NOMO-1 treated with DMSO at 0.1 percent for 48 hours (cell line): ENCODE data around the gene SEPTIN1.
A peak's percentile ranks its signal among the peaks of the same experiment; 100 is the strongest.

Experiments used
- DNase-seq: peaks from one replicate; lab custom pipeline; 2025; ENCODE audit not compliant: unreplicated experiment; lab: John Stamatoyannopoulos, UW

Gene SEPTIN1, protein sequence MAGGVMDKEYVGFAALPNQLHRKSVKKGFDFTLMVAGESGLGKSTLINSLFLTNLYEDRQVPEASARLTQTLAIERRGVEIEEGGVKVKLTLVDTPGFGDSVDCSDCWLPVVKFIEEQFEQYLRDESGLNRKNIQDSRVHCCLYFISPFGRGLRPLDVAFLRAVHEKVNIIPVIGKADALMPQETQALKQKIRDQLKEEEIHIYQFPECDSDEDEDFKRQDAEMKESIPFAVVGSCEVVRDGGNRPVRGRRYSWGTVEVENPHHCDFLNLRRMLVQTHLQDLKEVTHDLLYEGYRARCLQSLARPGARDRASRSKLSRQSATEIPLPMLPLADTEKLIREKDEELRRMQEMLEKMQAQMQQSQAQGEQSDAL

DNA sequence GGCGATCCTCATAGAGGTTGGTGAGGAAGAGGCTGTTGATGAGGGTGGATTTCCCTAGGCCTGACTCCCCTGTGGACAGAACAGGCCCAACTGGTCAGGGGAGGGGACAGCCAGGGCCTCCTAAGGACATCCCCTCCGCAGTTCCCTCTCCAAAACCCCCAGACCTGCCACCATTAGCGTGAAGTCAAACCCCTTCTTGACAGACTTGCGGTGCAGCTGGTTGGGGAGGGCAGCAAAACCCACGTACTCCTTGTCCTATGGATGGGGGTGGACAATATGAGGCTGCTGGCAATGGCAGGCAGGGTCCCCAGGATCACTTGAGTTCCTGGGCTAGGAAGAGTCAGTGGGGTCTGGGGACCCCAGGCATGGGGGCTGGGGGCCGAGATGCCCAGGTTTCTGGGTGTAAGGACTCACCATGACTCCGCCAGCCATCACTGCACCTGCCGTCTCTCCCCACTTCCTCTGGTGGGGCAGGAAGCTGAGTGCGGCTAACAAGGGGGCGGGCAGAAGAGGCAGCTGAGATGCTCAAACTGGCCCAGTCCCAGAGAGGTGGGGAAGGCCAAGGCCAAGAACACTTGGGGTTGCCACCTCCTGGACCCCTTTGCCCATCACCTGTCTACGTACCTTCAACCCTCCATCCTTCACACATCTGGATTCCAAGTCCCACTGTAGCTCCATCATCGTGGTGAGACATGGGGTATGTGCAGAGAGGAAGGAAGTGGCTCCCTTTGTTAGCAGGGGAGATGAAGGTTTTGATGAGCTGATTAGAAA is at the start of gene SEPTIN1:
Gene SEPTIN1, minus strand, starts transcription at position 451 of the 771 bp plus-strand sequence. Its CDS starts 19 bp downstream, at position 432.
- DNase-seq: no peak

DNA sequence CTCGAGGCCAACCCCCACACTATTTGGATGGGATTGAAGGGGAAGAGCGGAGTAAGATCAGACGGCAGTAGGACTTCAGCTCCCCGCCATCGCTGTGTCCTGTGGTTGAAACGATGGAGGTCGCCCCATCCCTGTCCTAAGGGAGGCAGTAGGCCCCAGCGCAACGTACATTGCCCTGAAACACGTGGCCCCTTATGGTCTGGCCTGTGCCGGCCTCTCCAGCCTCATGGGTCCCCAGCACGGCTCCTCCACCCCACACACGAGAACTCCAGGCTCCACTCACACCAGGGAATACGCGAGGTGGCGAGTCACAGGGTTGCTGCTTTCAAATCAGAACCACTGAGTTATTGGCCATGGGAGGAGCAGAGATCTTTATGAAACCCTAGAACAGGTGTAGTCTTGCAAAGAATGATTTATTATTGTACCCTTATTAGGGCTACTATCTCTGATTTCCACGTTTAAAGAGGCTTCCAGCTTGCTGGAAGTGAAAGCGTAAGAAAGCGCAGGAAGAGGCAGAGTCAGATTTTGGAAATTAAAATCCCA is 48.1 kb upstream of the SEPTIN1 start:
- DNase-seq: no peak

DNA sequence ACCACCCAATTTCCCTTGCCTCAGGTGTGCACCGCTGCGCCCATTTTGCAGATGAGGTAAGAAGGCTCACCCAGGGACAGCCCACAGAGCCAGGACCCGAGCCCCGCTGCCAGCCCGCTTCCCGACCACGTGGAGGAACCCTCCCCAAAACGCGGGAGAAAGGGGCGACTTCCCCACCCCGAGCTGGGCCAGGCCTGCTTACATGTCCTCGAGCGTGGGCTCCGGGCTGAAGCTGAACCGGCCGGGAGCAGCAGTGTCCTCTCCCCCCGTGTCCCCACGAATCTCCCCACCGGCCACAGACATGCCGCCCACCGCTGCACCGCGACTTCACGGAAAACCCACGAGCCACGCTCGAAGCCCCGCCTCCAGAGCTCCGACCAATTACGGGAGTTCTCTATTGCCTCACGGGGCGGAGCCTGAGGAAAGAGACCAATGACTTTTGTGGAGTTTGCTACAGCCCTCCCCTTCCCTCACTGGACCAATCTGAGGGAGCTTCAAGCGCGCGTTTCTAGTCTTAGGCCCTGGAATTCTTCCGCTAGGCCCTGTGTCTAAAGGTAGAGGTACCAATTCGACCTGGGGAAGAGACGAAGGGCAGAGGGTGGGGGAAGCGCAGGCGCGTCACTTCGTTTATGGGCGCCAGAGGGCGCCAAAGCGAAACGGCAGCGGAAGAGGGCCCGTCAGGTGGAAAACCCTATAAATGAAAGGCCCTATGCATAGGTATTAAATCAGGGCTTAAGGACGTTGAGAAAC is 47.5 kb upstream of the SEPTIN1 start, which contains the start of gene DCTPP1:
Gene DCTPP1, minus strand, starts transcription at position 353 of the 750 bp plus-strand sequence. Its CDS starts 50 bp downstream, at position 303.
- peak; percentile 100 for DNase-seq

DNA sequence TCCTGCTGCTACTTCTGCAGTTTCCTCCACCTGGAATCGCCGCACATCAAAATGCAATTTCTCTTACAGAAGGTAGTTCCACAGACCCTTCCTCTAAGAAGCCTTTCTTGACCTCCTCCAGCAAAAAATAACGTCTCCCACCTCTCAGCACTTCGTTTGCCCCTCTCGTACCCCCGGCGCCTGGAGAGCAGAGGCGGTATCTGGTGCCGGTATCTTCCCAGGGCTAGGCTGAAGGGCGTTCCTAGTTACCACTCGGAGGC is 47.0 kb upstream of the SEPTIN1 start:
- DNase-seq: no peak

DNA sequence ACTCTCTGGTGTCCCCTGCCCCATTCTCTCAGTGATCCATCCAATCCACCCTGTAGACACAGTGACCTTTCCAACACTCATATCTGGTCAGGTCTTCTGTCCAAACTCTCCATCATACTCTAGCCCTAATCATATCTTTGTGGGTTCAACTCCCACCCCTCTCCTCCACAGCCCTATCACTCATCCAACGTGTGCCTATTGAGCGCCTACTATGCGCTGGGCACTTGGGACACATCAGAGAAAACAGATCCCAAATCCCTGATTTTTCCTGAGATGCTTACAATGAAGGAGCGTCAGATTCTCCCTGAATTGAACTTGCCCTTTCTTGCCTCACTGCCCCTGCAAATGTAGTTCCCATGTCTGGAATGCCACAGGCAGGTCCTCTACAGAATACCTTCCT is 45.7 kb upstream of the SEPTIN1 start:
- no peak for DNase-seq

DNA sequence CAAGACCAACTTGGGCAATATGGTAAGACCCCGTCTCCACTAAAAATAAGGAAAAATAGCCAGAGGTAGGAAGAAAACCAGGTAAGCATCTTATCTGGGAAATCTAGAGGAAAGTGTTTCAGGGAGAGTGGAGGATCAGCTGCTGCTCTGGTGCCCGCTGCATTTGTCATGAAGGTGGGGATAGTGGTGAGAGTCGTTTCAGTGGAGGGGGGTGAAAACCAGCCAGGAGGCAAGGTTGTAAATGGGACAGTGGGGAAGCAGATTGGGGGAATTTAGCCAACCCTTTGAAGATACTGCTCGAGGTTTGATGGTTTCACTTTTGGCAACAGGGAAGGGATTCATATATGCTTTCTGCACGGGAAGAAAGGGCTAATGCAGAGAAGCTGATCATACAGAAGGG is 38.6 kb upstream of the SEPTIN1 start:
- DNase-seq: no peak

DNA sequence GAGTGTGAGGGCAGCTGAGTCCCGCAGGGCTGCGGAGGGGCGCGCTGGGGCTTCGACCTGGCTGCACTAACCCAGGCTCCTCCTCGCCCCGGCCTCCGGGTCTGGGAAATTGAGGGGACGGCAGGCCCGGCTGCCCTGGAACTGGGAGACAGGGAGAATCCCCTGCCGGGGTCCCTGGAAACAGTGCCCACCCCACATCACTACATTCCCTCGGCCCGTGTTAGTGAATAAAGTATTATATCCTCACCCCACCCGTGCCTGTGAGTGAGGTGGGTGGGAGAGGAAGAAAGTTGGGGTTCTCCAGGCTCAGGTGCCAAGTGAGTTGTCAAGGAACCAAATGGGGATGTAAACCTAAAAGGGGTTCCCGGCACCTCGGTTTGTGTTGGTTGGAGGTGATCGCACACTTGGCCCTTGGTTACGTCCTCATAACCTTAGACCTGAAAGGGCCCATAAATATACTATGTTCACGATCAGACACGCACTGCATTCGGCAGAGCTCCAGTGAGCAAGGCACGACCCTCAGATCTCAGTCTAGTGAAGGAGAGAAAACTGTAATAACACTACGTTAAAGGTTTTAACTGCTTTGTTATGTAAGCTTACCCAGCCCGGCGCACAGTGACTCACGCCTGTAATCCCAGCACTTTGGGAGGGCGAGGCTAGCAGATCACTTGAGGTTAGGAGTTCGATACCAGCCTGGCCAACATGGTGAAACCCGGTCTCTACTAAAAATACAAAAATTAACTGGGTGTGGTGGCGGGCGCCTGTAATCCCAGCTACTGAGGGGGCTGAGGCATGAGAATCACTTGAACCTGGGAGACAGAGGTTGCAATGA is 36.2 kb upstream of the SEPTIN1 start:
- DNase-seq: no peak

DNA sequence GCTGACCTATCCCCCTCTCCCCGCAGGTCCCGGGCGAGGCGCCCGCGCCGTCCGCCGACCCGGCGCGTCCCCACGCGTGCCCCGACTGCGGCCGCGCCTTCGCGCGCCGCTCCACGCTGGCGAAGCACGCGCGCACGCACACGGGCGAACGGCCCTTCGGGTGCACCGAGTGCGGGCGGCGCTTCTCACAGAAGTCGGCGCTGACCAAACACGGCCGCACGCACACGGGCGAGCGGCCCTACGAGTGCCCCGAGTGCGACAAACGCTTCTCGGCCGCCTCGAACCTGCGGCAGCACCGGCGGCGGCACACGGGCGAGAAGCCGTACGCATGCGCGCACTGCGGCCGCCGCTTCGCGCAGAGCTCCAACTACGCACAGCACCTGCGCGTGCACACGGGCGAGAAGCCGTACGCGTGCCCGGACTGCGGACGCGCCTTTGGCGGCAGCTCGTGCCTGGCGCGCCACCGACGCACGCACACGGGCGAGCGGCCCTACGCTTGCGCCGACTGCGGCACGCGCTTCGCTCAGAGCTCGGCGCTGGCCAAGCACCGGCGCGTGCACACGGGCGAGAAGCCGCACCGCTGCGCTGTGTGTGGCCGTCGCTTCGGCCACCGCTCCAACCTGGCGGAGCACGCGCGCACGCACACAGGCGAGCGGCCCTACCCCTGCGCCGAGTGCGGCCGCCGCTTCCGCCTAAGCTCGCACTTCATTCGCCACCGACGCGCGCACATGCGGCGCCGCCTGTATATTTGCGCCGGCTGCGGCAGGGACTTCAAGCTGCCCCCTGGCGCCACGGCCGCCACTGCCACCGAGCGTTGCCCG is 35.4 kb upstream of the SEPTIN1 start:
- DNase-seq: peak; percentile 87

DNA sequence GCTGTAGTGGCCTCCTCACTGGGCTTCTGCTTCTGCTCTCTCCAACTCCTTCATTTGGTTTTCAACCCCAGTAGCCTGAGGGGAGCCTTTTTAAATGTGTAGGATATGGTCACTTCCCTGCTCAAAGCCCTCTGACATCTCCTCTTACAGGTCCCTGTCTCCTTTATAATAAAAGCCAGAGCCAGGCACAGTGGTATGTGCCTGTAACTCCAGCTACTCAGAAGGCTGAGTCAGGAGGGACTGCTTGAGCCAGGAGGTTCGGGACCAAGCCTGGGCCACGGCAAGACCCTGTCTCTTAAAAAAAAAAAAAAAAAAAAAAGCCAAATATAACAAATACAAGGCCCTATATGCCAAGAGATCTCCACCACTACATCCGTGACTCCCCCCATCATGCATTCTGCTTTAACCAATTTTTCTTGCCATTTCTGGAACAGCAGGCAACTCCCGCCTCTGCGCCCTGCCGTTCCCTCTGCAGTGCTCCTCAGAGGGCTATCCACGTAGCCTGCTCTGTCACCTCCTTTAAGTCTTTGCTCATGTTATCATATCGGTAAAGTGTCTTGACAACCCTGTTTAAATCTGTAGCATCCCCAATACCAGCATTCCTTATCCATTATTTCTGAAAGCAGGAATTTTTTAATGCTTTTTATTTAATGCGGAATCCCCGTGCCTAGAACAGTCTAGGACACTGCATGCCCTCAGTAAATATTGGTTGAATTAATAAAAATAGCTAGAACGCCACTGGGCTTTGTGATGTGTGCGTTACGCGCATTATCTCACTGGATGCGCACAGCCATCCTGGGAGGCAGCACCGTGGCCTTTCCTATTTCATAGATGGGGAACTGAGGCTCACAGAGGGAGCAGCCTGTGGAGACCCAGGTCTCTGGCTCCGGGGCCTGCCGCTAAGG is 34.5 kb upstream of the SEPTIN1 start:
- DNase-seq: no peak

DNA sequence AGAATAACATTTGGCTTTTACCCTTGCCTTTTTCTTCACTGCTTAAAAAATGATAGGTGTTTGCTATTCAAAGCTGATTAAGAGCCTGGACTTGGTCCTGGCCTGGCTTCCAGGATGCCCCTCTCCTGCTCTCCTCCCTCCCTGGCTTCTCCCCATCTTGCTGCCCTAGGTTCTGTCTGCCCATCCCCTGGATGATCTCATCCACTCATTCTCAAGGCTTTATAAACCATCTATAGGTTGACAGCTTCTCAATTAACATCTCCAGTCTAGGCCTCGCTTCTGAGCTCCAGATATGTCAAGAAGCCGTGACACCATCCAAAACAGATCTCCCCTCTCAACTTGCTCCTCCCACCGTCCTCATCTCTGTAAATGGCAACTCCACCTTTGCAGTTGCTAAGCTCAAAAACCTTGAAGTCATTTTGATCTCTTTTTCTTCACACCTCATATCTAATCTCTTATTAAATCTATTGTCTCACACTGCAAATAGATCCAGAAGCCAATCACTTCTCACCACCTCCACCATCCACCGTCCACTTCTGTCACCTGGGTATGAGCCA is 33.8 kb upstream of the SEPTIN1 start:
- DNase-seq: no peak

DNA sequence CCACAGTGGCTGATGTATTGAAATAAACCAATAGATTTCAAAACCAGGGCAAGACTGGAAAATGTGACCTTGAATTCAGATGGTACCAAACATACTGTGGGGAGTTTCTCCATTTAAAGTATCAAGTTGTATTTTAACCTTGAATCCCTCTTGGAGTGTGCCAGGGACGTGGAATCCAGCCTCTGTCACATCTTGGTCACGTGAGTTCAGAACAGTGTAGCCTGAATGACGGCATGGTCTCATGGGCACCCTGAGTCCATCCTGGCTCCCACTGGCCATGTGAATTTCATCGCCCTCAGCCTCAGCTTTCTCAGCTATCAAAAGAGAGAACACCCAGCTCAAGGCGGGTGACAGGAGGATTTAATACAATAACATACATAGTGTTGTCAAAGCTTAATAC is 31.8 kb upstream of the SEPTIN1 start:
- DNase-seq: no peak

DNA sequence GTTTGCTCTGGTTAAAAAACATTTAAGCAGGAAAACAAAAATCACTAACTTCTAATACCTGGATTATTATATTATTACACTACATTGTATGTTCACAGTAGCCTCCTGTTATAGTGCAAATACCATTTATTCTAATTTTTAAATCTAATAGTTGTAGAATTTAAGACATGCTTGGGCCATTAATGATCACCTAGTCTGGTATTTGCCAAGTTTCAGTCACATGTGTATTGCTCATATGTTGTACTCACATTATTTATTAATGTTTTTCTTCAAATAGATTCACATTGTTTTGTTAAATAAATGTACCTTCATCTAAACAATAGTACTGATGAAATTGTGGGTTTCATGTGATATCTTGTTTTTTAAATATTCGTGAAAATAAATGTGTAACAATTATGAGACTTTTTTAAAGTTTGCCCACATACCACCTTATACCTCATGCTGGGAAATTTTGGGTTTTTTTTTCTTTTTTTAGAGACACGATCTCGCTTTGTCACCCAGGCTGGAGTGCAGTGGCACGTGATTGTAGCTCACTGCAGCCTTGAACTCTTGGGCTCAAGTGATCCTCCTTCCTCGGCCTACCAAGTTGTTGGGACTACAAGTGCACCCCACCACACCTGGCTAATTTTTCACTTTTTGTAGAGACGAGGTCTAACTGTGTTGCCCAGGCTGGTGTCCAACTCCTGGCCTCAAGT is 30.9 kb upstream of the SEPTIN1 start:
- no peak for DNase-seq

DNA sequence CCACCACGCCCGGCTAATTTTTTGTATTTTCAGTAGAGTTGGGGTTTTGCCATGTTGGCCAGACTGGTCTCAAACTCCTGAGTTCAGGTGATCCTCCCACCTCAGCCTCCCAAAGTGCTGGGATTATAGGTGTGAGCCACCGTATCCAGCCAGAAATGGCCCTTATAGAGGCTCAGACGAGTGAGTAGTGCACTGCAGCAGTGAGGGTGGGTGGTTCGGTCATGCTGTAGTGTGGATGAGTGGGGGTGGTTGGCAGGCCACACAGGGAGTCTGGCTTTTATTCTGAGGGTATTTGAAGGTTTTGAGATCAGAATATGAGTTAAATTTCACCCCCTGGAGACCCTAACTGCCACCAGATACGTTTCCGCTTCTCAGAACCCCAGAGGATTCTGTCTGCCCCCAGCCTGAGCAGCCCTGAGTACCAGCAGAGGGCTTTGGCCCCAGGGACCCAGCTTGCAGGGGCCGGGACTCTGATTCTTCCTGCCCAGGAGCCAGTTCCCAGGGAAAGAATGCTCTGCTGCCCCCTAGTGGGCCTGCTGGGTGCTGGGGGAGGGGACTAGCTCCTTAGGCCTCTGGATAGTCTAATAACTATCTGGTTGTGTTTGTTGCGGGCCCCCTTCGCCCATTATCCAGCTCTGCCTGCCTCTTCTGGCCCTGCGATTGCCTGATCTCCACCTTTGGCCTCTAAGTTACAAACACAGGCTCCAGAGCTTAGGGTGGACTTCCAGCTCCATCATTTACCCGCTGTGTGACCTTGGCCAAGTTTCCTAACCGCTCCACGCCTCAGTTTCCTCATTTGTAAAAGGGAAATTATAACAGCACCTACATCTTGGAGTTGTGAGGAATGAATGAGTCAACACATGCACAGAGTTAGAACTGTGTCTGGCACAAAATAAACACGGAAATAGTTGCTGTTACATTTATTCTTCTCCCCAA is 27.0 kb upstream of the SEPTIN1 start:
- peak; percentile 84 for DNase-seq

DNA sequence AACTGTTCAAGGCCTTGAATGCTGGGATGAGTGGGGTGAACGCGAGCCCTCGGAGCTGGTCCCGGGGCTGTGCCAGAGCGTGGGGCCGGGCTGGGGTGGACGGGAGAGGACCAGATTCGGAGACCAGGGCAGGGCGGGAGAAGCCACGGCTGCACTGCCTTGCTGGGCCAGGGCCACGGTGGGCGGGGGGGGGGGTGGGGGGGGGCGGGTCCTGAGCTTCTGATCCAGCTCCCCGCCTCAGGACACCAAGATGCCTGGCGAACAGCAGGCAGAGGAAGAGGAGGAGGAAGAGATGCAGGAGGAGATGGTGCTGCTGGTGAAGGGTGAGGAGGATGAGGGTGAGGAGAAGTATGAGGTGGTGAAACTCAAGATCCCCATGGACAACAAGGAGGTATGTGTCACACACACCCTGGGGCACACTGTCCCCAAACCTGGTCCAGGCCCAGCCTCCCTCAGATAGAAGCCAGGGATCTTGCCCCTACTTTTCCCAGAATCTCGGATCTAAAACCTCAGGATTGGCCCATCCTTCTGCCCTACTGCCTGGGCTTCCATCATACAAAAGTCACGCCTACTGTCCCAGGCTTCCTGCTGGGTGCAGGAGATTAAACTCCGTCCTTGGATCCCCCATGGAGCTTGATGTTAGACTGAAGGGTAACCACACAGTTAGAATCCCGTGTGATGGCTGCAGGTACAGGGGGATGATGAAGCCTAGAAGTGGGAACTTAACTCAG is 25.6 kb upstream of the SEPTIN1 start:
- DNase-seq: no peak

DNA sequence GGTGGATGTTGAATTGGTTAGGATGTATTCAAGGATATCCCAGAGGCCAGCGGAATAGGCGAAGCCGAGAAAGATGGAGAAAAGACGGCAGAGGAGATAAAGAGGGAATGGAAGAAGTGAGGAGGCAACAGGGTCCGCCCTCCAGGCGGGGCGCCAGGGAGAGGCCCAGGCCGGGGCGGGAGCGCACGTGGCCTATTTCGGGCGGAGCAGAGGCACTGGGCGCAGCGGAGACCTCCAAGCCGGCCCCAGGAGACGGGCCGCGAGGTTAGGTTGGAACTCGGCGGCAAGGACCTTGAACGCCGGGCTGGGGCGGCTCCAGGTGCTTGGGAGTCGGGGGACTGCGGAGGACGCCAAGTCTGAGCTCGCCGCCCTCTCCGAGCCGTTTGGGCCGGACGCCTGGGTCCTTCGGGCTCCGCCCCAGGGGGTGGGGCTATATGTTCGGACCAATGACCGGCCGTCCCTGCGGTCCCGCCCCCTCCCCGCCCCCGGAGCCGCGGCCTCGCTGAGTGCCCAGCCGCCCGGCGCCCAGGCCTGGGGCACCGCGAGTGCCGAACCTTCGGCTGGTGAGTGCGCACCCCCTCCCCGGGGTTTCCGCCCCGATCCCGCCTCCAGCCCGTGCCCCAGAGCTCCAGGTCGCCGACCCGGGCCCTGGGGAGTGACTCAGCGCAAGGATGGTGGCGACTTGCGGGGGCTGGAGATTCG is 24.9 kb upstream of the SEPTIN1 start, which contains the start of gene ZNF771:
Gene ZNF771, plus strand, starts transcription at position 505 of the 702 bp plus-strand sequence. CDS start 448 bp downstream, outside the sequence.
- DNase-seq: peak; percentile 85
